Keratinocyte (primary cell): Measurements from ENCODE around the gene POM121L2.

Experiments used
- CTCF ChIP-seq, 3 experiments: IDR thresholded peaks in 1 of 3; conservative IDR thresholded peaks in 1 of 3; optimal IDR thresholded peaks in 1 of 3; 2 replicates in 2 of 3; 3 replicates in 1 of 3; pipeline versions ENCODE3 to v1.5.1; 2011; ENCODE audit warnings: low read length in 3 of 3, mild to moderate bottlenecking in 3 of 3, moderate library complexity in 2 of 3, control low read depth in 1 of 3, inconsistent platforms in 1 of 3; ENCODE audit not compliant: insufficient read depth in 2 of 3; ENCODE audit errors: extremely low read depth in 1 of 3
- EZH2 ChIP-seq: IDR thresholded peaks from one replicate; pipeline ENCODE4 v1.6.1; 2012; ENCODE audit warnings: inconsistent platforms, mild to moderate bottlenecking, low read length, moderate library complexity

GRCh38 chr6:27332692-27333641 is 20.9 kb upstream of the POM121L2 start:
- TF ChIP-seq EZH2 (no peak), CTCF (optimal IDR thresholded peaks at IDR 0.05 in 1 of 3, IDR thresholded peaks at IDR 0.05 in 1 of 3, conservative IDR thresholded peaks at IDR 0.05 in 1 of 3; ENCODE audit: extremely low read depth in 1 of 3, insufficient read depth in 2 of 3, low read length in 3 of 3) (peak in 1 of 3 experiments; percentile 12)
